GM04503 (cell line): ENCODE results near the gene NEO1.
"Not testable (repeated sequence)": the region's sequence is repeated elsewhere in the genome, so short reads cannot be mapped to it uniquely, and the experiment has no call there.

Source experiments
- DNase-seq: peaks from one replicate; pipeline ENCODE4 v3.0.0-alpha.2; 2012; ENCODE audit warnings: low read depth

Gene NEO1

GRCh38 chr15:73265536-73266153 lies 213.4 kb downstream of the NEO1 start:
- DNase-seq: no peak

- no peak for DNase-seq
These were observed 216.2 kb downstream of the NEO1 start for GRCh38 chr15:73268457-73268856.

- DNase-seq: no peak
These were observed 218.3 kb downstream of the NEO1 start for GRCh38 chr15:73270366-73271097.

- DNase-seq: no peak
These were observed 221.1 kb downstream of the NEO1 start for GRCh38 chr15:73273181-73274002.

GRCh38 chr15:73275862-73276261 lies 223.6 kb downstream of the NEO1 start:
- no peak for DNase-seq

- DNase-seq: no peak
These were observed 230.5 kb downstream of the NEO1 start for GRCh38 chr15:73282567-73283365.

GRCh38 chr15:73283366-73283962 lies 231.2 kb downstream of the NEO1 start:
- no peak for DNase-seq

- DNase-seq: no peak
These were observed 231.9 kb downstream of the NEO1 start for GRCh38 chr15:73284090-73284716.

GRCh38 chr15:73286311-73286710 lies 234.0 kb downstream of the NEO1 start:
- DNase-seq: no peak

GRCh38 chr15:73287019-73287418 lies 234.8 kb downstream of the NEO1 start:
- DNase-seq: no peak

- DNase-seq: no peak
These were observed 239.2 kb downstream of the NEO1 start for GRCh38 chr15:73291441-73291840.

- DNase-seq: no peak
These were observed 241.5 kb downstream of the NEO1 start for GRCh38 chr15:73293773-73294172.

GRCh38 chr15:73295630-73296286 lies 243.5 kb downstream of the NEO1 start:
- no peak for DNase-seq

GRCh38 chr15:73296609-73297353 lies 244.5 kb downstream of the NEO1 start:
- no peak for DNase-seq

- no peak for DNase-seq
These were observed 246.4 kb downstream of the NEO1 start for GRCh38 chr15:73298522-73299245.

GRCh38 chr15:73300286-73300685 lies 248.0 kb downstream of the NEO1 start:
- DNase-seq: not testable (repeated sequence)

- DNase-seq: no peak
These were observed 251.4 kb downstream of the NEO1 start for GRCh38 chr15:73303636-73304035.

- DNase-seq: no peak
These were observed 253.3 kb downstream of the NEO1 start for GRCh38 chr15:73305331-73306211.
